Progenitor cell of endocrine pancreas (in vitro differentiated cells): ENCODE results near the gene ACSF3. TPM values are rescaled to one million over a fixed set of nuclear protein-coding genes. Genes with fewer than 3 reads are reported as not detected.

Experiments used
- DNase-seq: peaks from one replicate; pipeline ENCODE4 v3.0.0; 2021; ENCODE audit warnings: low spot score; ENCODE audit not compliant: unreplicated experiment
- H3K27ac Mint-ChIP-seq: 2 replicates; pipeline ENCODE4 v1.8.0; 2021; ENCODE audit warnings: mild to moderate bottlenecking, moderate library complexity, mixed read lengths
- H3K27me3 Mint-ChIP-seq: 2 replicates; pipeline ENCODE4 v1.8.0; 2021; ENCODE audit warnings: mixed read lengths
- H3K36me3 Mint-ChIP-seq: 2 replicates; pipeline ENCODE4 v1.8.0; 2022; ENCODE audit warnings: mixed read lengths; ENCODE audit not compliant: insufficient read depth
- H3K4me1 Mint-ChIP-seq: 2 replicates; pipeline ENCODE4 v1.8.0; 2021; ENCODE audit warnings: low read depth, mixed read lengths
- H3K4me3 Mint-ChIP-seq: 2 replicates; pipeline ENCODE4 v1.8.0; 2021; ENCODE audit warnings: low read depth, mild to moderate bottlenecking, moderate library complexity, mixed read lengths
- H3K9me3 Mint-ChIP-seq: 2 replicates; pipeline ENCODE4 v1.8.0; 2021; ENCODE audit warnings: low read depth, mixed read lengths
- CTCF ChIP-seq: fragments of 200-600 bp; sonication (generic); IDR thresholded peaks from one replicate; pipeline ENCODE4 v1.5.0; 2021; ENCODE audit warnings: antibody characterized with exemption, mild to moderate bottlenecking; ENCODE audit not compliant: unreplicated experiment
- total RNA-seq: library from RNA; stranded (reverse); gene quantifications from 2 replicates; pipeline ENCODE4 v1.2.1, GENCODE V29; 2021

ACSF3 gene
- total RNA-seq, 1 donor from 2014 or later, result 31.3 TPM

GRCh38 chr16:89141884-89142267 is 48.2 kb downstream of the ACSF3 start:
- DNase-seq, result no peak
- Mint-ChIP-seq H3K4me3 (no peak overlapping the region), H3K4me1 (no peaks in the 10 kb centered on the region), H3K36me3 (peaks cover 1% of the 10 kb centered on the region), H3K27ac (no peak overlapping the region), H3K9me3 (no peaks in the 10 kb centered on the region), H3K27me3 (no peaks in the 10 kb centered on the region)
- no peak for TF ChIP-seq CTCF

GRCh38 chr16:89142474-89143195 is 49.0 kb downstream of the ACSF3 start:
- peaks cover 2% of the 10 kb centered on the region for H3K36me3 Mint-ChIP-seq
- H3K4me1 Mint-ChIP-seq, result no peaks in the 10 kb centered on the region
- no peaks in the 10 kb centered on the region for H3K9me3 Mint-ChIP-seq
- H3K27ac Mint-ChIP-seq, result no peak overlapping the region
- no peak overlapping the region for H3K4me3 Mint-ChIP-seq
- no peak for DNase-seq
- no peaks in the 10 kb centered on the region for H3K27me3 Mint-ChIP-seq
- TF ChIP-seq CTCF, result no peak

- Mint-ChIP-seq H3K27me3 (no peaks in the 10 kb centered on the region), H3K36me3 (peaks cover 5% of the 10 kb centered on the region), H3K4me1 (no peaks in the 10 kb centered on the region), H3K4me3 (no peak overlapping the region), H3K27ac (no peak overlapping the region), H3K9me3 (no peaks in the 10 kb centered on the region)
- no peak for DNase-seq
- TF ChIP-seq CTCF, result no peak
Observed at GRCh38 chr16:89143201-89143741, 49.6 kb downstream of the ACSF3 start.

GRCh38 chr16:89143911-89144675 is 50.4 kb downstream of the ACSF3 start:
- Mint-ChIP-seq H3K27ac (no peak overlapping the region), H3K27me3 (no peaks in the 10 kb centered on the region), H3K4me1 (no peaks in the 10 kb centered on the region), H3K36me3 (peaks cover 9% of the 10 kb centered on the region), H3K9me3 (peaks cover 4% of the 10 kb centered on the region), H3K4me3 (no peak overlapping the region)
- no peak for DNase-seq
- no peak for TF ChIP-seq CTCF

GRCh38 chr16:89144681-89145080 is 51.0 kb downstream of the ACSF3 start:
- Mint-ChIP-seq H3K27ac (no peak overlapping the region), H3K4me3 (no peak overlapping the region), H3K27me3 (no peaks in the 10 kb centered on the region), H3K36me3 (peaks cover 15% of the 10 kb centered on the region), H3K9me3 (peaks cover 7% of the 10 kb centered on the region), H3K4me1 (no peaks in the 10 kb centered on the region)
- no peak for DNase-seq
- no peak for TF ChIP-seq CTCF
